ENCODE results near the gene TSPAN31.

Gene TSPAN31

DNA sequence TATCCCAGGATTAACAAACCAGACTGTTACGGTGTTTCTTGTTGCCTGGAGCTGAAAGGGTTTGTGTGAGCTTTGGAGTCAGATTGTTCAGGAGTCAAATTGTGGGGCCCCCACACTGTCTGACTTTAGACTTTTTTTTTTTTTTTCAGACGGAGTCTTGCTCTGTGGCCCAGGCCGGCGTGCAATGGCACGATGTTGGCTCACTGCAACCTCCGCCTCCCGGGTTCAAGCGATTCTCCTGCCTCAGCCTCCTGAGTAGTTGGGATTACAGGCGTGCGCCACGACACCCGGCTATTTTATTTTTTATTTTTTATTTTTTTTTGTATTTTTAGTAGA lies 38.6 kb downstream of the TSPAN31 start:
- Histone ChIP-seq H3K18ac (ENCODE audit: low read length) (no peak overlapping the region), H3K27ac (replicated peaks; ENCODE audit: low read length) (no peak overlapping the region), H2AK5ac (ENCODE audit: low read depth, low read length) (no peak overlapping the region), H3K4ac (ENCODE audit: low read length) (no peak overlapping the region), H3K27me3 (ENCODE audit: control insufficient read depth in 3 of 3, insufficient read depth in 3 of 3, low read depth in 1 of 3, low read length in 3 of 3) (no peaks in the 10 kb centered on the region), H3K23ac (ENCODE audit: low read depth, low read length, poor library complexity) (no peak overlapping the region), H4K91ac (ENCODE audit: low read depth, low read length, poor library complexity) (no peak overlapping the region), H3K79me1 (ENCODE audit: low read depth, low read length) (peaks cover 4% of the 10 kb centered on the region), H3K4me3 (ENCODE audit: low read length in 2 of 2) (peak overlapping the region; percentile 90 to 95), H2BK12ac (ENCODE audit: low read length) (no peak overlapping the region), H3K9ac (ENCODE audit: low read depth, low read length, poor library complexity) (no peak overlapping the region), H3K9me3 (replicated peaks in 1 of 2; ENCODE audit: control insufficient read depth in 2 of 2, insufficient read depth in 1 of 2, low read depth in 1 of 2, low read length in 2 of 2) (no peaks in the 10 kb centered on the region), H2BK120ac (ENCODE audit: low read depth, low read length) (no peak overlapping the region), H3K14ac (ENCODE audit: low read length) (no peak overlapping the region), H2BK5ac (ENCODE audit: low read length) (peak overlapping the region; percentile 0), H3K4me2 (ENCODE audit: insufficient read depth, low read length, poor library complexity, severe bottlenecking) (peak overlapping the region; percentile 84), H4K8ac (ENCODE audit: low read depth, low read length) (no peak overlapping the region), H3K4me1 (ENCODE audit: control insufficient read depth in 2 of 2, insufficient read depth in 1 of 2, low read depth in 1 of 2, low read length in 2 of 2) (peaks cover 3 to 6% of the 10 kb centered on the region in 2 donors), H2AFZ (ENCODE audit: low read length) (no peak overlapping the region), H2BK15ac (ENCODE audit: low read length) (no peak overlapping the region), H3K36me3 (replicated peaks in 1 of 2; ENCODE audit: control insufficient read depth in 2 of 2, insufficient read depth in 2 of 2, low read length in 2 of 2) (peaks cover 12 to 58% of the 10 kb centered on the region in 2 donors)
- no CpG with 5 or more reads among the region's 12 CpGs for WGBS, 2 donors (ENCODE audit: extremely low coverage in 2 of 2, insufficient read length in 2 of 2, insufficient replicate concordance in 1 of 2)
- no peak for DNase-seq (ENCODE audit: low spot score)

- Histone ChIP-seq H3K36me3 (replicated peaks in 1 of 2; ENCODE audit: control insufficient read depth in 2 of 2, insufficient read depth in 2 of 2, low read length in 2 of 2) (peaks cover 15 to 62% of the 10 kb centered on the region in 2 donors), H3K4me3 (ENCODE audit: low read length in 2 of 2) (peak overlapping the region in 1 of 2 donors; percentile 9), H4K8ac (ENCODE audit: low read depth, low read length) (no peak overlapping the region), H2AFZ (ENCODE audit: low read length) (no peak overlapping the region), H3K27ac (replicated peaks; ENCODE audit: low read length) (no peak overlapping the region), H3K4ac (ENCODE audit: low read length) (no peak overlapping the region), H3K4me2 (ENCODE audit: insufficient read depth, low read length, poor library complexity, severe bottlenecking) (no peak overlapping the region), H3K9ac (ENCODE audit: low read depth, low read length, poor library complexity) (no peak overlapping the region), H2BK120ac (ENCODE audit: low read depth, low read length) (no peak overlapping the region), H2BK12ac (ENCODE audit: low read length) (no peak overlapping the region), H2BK15ac (ENCODE audit: low read length) (no peak overlapping the region), H2BK5ac (ENCODE audit: low read length) (no peak overlapping the region), H3K4me1 (ENCODE audit: control insufficient read depth in 2 of 2, insufficient read depth in 1 of 2, low read depth in 1 of 2, low read length in 2 of 2) (peaks cover 3 to 6% of the 10 kb centered on the region in 2 donors), H3K14ac (ENCODE audit: low read length) (no peak overlapping the region), H3K27me3 (ENCODE audit: control insufficient read depth in 3 of 3, insufficient read depth in 3 of 3, low read depth in 1 of 3, low read length in 3 of 3) (no peaks in the 10 kb centered on the region), H4K91ac (ENCODE audit: low read depth, low read length, poor library complexity) (no peak overlapping the region), H2AK5ac (ENCODE audit: low read depth, low read length) (no peak overlapping the region), H3K9me3 (replicated peaks in 1 of 2; ENCODE audit: control insufficient read depth in 2 of 2, insufficient read depth in 1 of 2, low read depth in 1 of 2, low read length in 2 of 2) (no peaks in the 10 kb centered on the region), H3K18ac (ENCODE audit: low read length) (no peak overlapping the region), H3K23ac (ENCODE audit: low read depth, low read length, poor library complexity) (no peak overlapping the region), H3K79me1 (ENCODE audit: low read depth, low read length) (peaks cover 4% of the 10 kb centered on the region)
- DNase-seq (ENCODE audit: low spot score), result no peak
- WGBS, 2 donors (ENCODE audit: extremely low coverage in 2 of 2, insufficient read length in 2 of 2, insufficient replicate concordance in 1 of 2), result no CpG with 5 or more reads among the region's 11 CpGs
Measured at GRCh38 chr12:57783861-57784260, 39.0 kb downstream of the TSPAN31 start.

DNA sequence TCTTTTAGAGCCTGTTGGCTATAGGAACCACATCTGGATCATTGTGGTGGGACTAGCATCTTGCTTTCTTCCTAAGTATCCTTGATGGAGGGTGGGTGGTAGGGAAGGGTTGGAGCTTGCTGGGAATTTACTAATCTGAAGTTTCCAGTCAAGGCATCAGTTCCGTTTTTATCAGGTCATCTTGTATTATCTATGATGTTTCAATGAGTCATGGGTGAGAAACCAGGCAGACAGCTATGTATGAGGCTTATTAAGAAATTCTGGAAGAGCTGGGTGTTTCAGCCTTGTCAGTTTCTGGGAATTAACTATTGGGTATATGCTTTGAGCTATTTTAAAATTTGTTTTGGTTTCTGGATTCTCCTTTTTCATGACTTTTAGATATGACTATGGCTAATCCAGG lies 49.1 kb downstream of the TSPAN31 start:
- no peak overlapping the region for H3K4ac ChIP-seq (ENCODE audit: low read length)
- no peak overlapping the region for H3K23ac ChIP-seq (ENCODE audit: low read depth, low read length, poor library complexity)
- no peak overlapping the region for H2BK12ac ChIP-seq (ENCODE audit: low read length)
- no peaks in the 10 kb centered on the region for H3K4me1 ChIP-seq (ENCODE audit: control insufficient read depth in 2 of 2, insufficient read depth in 1 of 2, low read depth in 1 of 2, low read length in 2 of 2)
- no peaks in the 10 kb centered on the region for H3K9me3 ChIP-seq (replicated peaks in 1 of 2; ENCODE audit: control insufficient read depth in 2 of 2, insufficient read depth in 1 of 2, low read depth in 1 of 2, low read length in 2 of 2)
- DNase-seq (ENCODE audit: low spot score), result no peak
- H3K79me1 ChIP-seq (ENCODE audit: low read depth, low read length), result no peaks in the 10 kb centered on the region
- no peak overlapping the region for H3K18ac ChIP-seq (ENCODE audit: low read length)
- H3K14ac ChIP-seq (ENCODE audit: low read length), result no peak overlapping the region
- no peak overlapping the region for H4K91ac ChIP-seq (ENCODE audit: low read depth, low read length, poor library complexity)
- H2BK120ac ChIP-seq (ENCODE audit: low read depth, low read length), result no peak overlapping the region
- no peak overlapping the region for H2BK15ac ChIP-seq (ENCODE audit: low read length)
- H3K27me3 ChIP-seq (ENCODE audit: control insufficient read depth in 3 of 3, insufficient read depth in 3 of 3, low read depth in 1 of 3, low read length in 3 of 3), result no peaks in the 10 kb centered on the region
- no peak overlapping the region for H2AK5ac ChIP-seq (ENCODE audit: low read depth, low read length)
- H3K4me3 ChIP-seq (ENCODE audit: low read length in 2 of 2), result no peak overlapping the region
- H3K9ac ChIP-seq (ENCODE audit: low read depth, low read length, poor library complexity), result no peak overlapping the region
- H2BK5ac ChIP-seq (ENCODE audit: low read length), result no peak overlapping the region
- peaks cover 19 to 92% of the 10 kb centered on the region in 2 donors for H3K36me3 ChIP-seq (replicated peaks in 1 of 2; ENCODE audit: control insufficient read depth in 2 of 2, insufficient read depth in 2 of 2, low read length in 2 of 2)
- no CpG with 5 or more reads among the region's 1 CpG for WGBS, 2 donors (ENCODE audit: extremely low coverage in 2 of 2, insufficient read length in 2 of 2, insufficient replicate concordance in 1 of 2)
- no peak overlapping the region for H3K4me2 ChIP-seq (ENCODE audit: insufficient read depth, low read length, poor library complexity, severe bottlenecking)
- no peak overlapping the region for H3K27ac ChIP-seq (replicated peaks; ENCODE audit: low read length)
- H2AFZ ChIP-seq (ENCODE audit: low read length), result no peak overlapping the region
- no peak overlapping the region for H4K8ac ChIP-seq (ENCODE audit: low read depth, low read length)

DNA sequence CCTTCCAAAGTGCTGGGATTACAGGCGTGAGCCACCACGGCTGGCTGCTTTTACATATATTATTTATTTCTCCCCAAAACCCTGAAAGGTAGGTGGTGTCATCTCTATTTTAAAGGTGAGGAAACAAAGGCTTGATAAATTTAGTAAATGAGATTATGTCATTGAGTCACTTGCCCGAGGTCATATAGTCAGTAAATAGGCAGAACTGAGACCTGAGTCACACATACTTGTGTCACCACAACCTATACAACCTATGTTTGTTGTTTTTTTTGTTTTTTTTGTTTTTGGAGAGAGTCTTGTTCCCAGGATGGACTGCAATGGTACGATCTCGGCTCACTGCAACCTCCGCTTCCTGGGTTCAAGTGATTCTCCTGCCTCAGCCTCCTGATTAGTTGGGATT lies 50.5 kb downstream of the TSPAN31 start:
- no peak overlapping the region for H4K8ac ChIP-seq (ENCODE audit: low read depth, low read length)
- no peak overlapping the region for H3K9ac ChIP-seq (ENCODE audit: low read depth, low read length, poor library complexity)
- no peak overlapping the region for H2AK5ac ChIP-seq (ENCODE audit: low read depth, low read length)
- H2BK120ac ChIP-seq (ENCODE audit: low read depth, low read length), result no peak overlapping the region
- no peak overlapping the region for H2AFZ ChIP-seq (ENCODE audit: low read length)
- no peak overlapping the region for H2BK12ac ChIP-seq (ENCODE audit: low read length)
- H3K79me1 ChIP-seq (ENCODE audit: low read depth, low read length), result no peaks in the 10 kb centered on the region
- no peak overlapping the region for H3K23ac ChIP-seq (ENCODE audit: low read depth, low read length, poor library complexity)
- H2BK5ac ChIP-seq (ENCODE audit: low read length), result no peak overlapping the region
- H3K9me3 ChIP-seq (replicated peaks in 1 of 2; ENCODE audit: control insufficient read depth in 2 of 2, insufficient read depth in 1 of 2, low read depth in 1 of 2, low read length in 2 of 2), result no peaks in the 10 kb centered on the region
- H3K4me2 ChIP-seq (ENCODE audit: insufficient read depth, low read length, poor library complexity, severe bottlenecking), result no peak overlapping the region
- H3K18ac ChIP-seq (ENCODE audit: low read length), result no peak overlapping the region
- H4K91ac ChIP-seq (ENCODE audit: low read depth, low read length, poor library complexity), result no peak overlapping the region
- whole genome bisulfite sequencing, 2 donors (ENCODE audit: extremely low coverage in 2 of 2, insufficient read length in 2 of 2, insufficient replicate concordance in 1 of 2), result no CpG with 5 or more reads among the region's 6 CpGs
- no peak for DNase-seq (ENCODE audit: low spot score)
- H3K27ac ChIP-seq (replicated peaks; ENCODE audit: low read length), result no peak overlapping the region
- H3K4me3 ChIP-seq (ENCODE audit: low read length in 2 of 2), result no peak overlapping the region
- H3K4ac ChIP-seq (ENCODE audit: low read length), result no peak overlapping the region
- peaks cover 19 to 92% of the 10 kb centered on the region in 2 donors for H3K36me3 ChIP-seq (replicated peaks in 1 of 2; ENCODE audit: control insufficient read depth in 2 of 2, insufficient read depth in 2 of 2, low read length in 2 of 2)
- no peak overlapping the region for H2BK15ac ChIP-seq (ENCODE audit: low read length)
- H3K27me3 ChIP-seq (ENCODE audit: control insufficient read depth in 3 of 3, insufficient read depth in 3 of 3, low read depth in 1 of 3, low read length in 3 of 3), result no peaks in the 10 kb centered on the region
- no peak overlapping the region for H3K14ac ChIP-seq (ENCODE audit: low read length)
- no peaks in the 10 kb centered on the region for H3K4me1 ChIP-seq (ENCODE audit: control insufficient read depth in 2 of 2, insufficient read depth in 1 of 2, low read depth in 1 of 2, low read length in 2 of 2)

Data from neuronal stem cell (in vitro differentiated cells).